HG03442 (cell line): ENCODE data around the gene TTBK1.

Experiments
- ATAC-seq: cut with Tn5 transposase; IDR thresholded peaks from one replicate; pipeline ENCODE4 v1.9.1; 2021; ENCODE audit warnings: mild to moderate bottlenecking, moderate library complexity; ENCODE audit not compliant: unreplicated experiment

TTBK1 gene

GRCh38 chr6:43285832-43286231 is 42.6 kb downstream of the TTBK1 start:
- ATAC-seq: no peak

- no peak for ATAC-seq
Observed at GRCh38 chr6:43286456-43286979, 43.2 kb downstream of the TTBK1 start.

GRCh38 chr6:43286980-43287716 is 43.9 kb downstream of the TTBK1 start:
- ATAC-seq: no peak

- no peak for ATAC-seq
Observed at GRCh38 chr6:43287717-43288679, 44.7 kb downstream of the TTBK1 start.

- ATAC-seq: no peak
Observed at GRCh38 chr6:43290339-43290904, 47.1 kb downstream of the TTBK1 start.

GRCh38 chr6:43290905-43291355 is 47.6 kb downstream of the TTBK1 start:
- no peak for ATAC-seq

GRCh38 chr6:43291708-43292107 is 48.4 kb downstream of the TTBK1 start:
- ATAC-seq: no peak

GRCh38 chr6:43292341-43292740 is 49.1 kb downstream of the TTBK1 start:
- no peak for ATAC-seq

- ATAC-seq: no peak
Observed at GRCh38 chr6:43292763-43293318, 49.6 kb downstream of the TTBK1 start.

GRCh38 chr6:43293698-43294097 is 50.4 kb downstream of the TTBK1 start:
- ATAC-seq: no peak

GRCh38 chr6:43294536-43294935 is 51.3 kb downstream of the TTBK1 start:
- ATAC-seq: no peak

- no peak for ATAC-seq
Observed at GRCh38 chr6:43295456-43295855, 52.2 kb downstream of the TTBK1 start.

- no peak for ATAC-seq
Observed at GRCh38 chr6:43296780-43297497, 53.7 kb downstream of the TTBK1 start.

- no peak for ATAC-seq
Observed at GRCh38 chr6:43297644-43298564, 54.6 kb downstream of the TTBK1 start, which contains the start of gene SLC22A7. SLC22A7 (plus strand) TSS chr6:43298260; CDS start chr6:43298359, 99 bp downstream.

GRCh38 chr6:43298565-43299337 is 55.5 kb downstream of the TTBK1 start:
- no peak for ATAC-seq

- no peak for ATAC-seq
Observed at GRCh38 chr6:43299338-43300293, 56.3 kb downstream of the TTBK1 start.
